A549 (cell line): ENCODE measurements around the gene CFAP157. TPM values are rescaled to one million over a fixed set of nuclear protein-coding genes. Genes with fewer than 3 reads are reported as not detected.

ENCODE experiments used
- ATAC-seq, 2 experiments: fragments of 200-7000 bp in 1 of 2; fragments of >200 bp in 1 of 2; cut with Nextera tagmentation in 1 of 2; cut with Tn5 transposase in 1 of 2; 3 replicates each; pipeline versions ENCODE4 v1.8.0 to v1.9.1; 2018 to 2020; ENCODE audit warnings: mild to moderate bottlenecking in 1 of 2, moderate library complexity in 1 of 2
- CTCF ChIA-PET: fragments of 300-600 bp; sonication (Branson Sonifier 250); formaldehyde crosslinking; extraction: SDS; loops from one replicate; lab custom pipeline; 2021; ENCODE audit warnings: antibody characterized with exemption, inconsistent platforms; lab: Yijun Ruan, JAX
- POLR2A ChIA-PET: fragments of 350-600 bp; formaldehyde crosslinking; extraction: SDS; loops from one replicate; lab custom pipeline; 2021; ENCODE audit warnings: antibody characterized with exemption, inconsistent platforms; lab: Yijun Ruan, JAX
- DNase-seq, 2 experiments: peaks; one replicate each; pipeline versions ENCODE4 v3.0.0 to v3.0.0-alpha.2; 2011 to 2016; ENCODE audit warnings: low read depth in 1 of 2, low spot score in 1 of 2
- FAIRE-seq: peaks from 2 replicates; lab custom pipeline; 2011; peaks lifted over from hg19 to GRCh38; lab: Jason Lieb, UNC
- H3K27ac ChIP-seq, 2 experiments: fragments of >200 bp; sonication (Bioruptor Twin); formaldehyde crosslinking; 3 replicates each; pipeline ENCODE4 v1.5.1; 2016 to 2017
- H3K4me1 ChIP-seq: fragments of >200 bp; sonication (Bioruptor Twin); formaldehyde crosslinking; 3 replicates; pipeline ENCODE4 v1.6.1; 2016
- H3K4me2 ChIP-seq: fragments of >200 bp; sonication (Bioruptor Twin); formaldehyde crosslinking; 3 replicates; pipeline ENCODE4 v1.6.1; 2016
- H3K4me3 ChIP-seq: fragments of >200 bp; sonication (Bioruptor Twin); formaldehyde crosslinking; 3 replicates; pipeline ENCODE4 v1.5.1; 2016
- H3K9me3 ChIP-seq: fragments of >200 bp; sonication (Bioruptor Twin); formaldehyde crosslinking; 3 replicates; pipeline ENCODE4 v1.6.1; 2016
- CEBPB ChIP-seq, 2 experiments: fragments of >200 bp in 1 of 2; sonication (Bioruptor Twin) in 1 of 2; formaldehyde crosslinking in 1 of 2; IDR thresholded peaks; 2 replicates each; pipeline ENCODE4 v1.6.1; 2012 to 2016
- FOSB ChIP-seq: fragments of 250-450 bp; sonication (Bioruptor Pico); IDR thresholded peaks from 2 replicates; pipeline ENCODE4 v1.5.0; 2020; ENCODE audit warnings: mild to moderate bottlenecking, moderate library complexity
- FOSL2 ChIP-seq, 2 experiments: fragments of 450-650 bp in 1 of 2; fragments of >200 bp in 1 of 2; sonication (Bioruptor Twin) in 1 of 2; formaldehyde crosslinking; IDR thresholded peaks; 2 replicates each; pipeline versions ENCODE4 v1.5.0 to v1.6.1; 2016 to 2020; ENCODE audit warnings: mild to moderate bottlenecking in 1 of 2, moderate library complexity in 1 of 2
- FOXS1 ChIP-seq: fragments of 250-450 bp; sonication (Bioruptor Pico); IDR thresholded peaks from 2 replicates; pipeline ENCODE4 v1.5.0; 2020; ENCODE audit warnings: mild to moderate bottlenecking, moderate library complexity
- HOXA7 ChIP-seq: fragments of 250-450 bp; sonication (Bioruptor Pico); IDR thresholded peaks from 2 replicates; pipeline ENCODE4 v1.5.0; 2020; ENCODE audit warnings: mild to moderate bottlenecking, moderate library complexity
- HOXB5 ChIP-seq: fragments of 250-450 bp; sonication (Bioruptor Pico); IDR thresholded peaks from 2 replicates; pipeline ENCODE4 v1.5.0; 2020; ENCODE audit warnings: mild to moderate bottlenecking, moderate library complexity
- JUN ChIP-seq, 2 experiments: fragments of >200 bp; sonication (Bioruptor Twin); formaldehyde crosslinking; IDR thresholded peaks; 2 replicates in 1 of 2; 3 replicates in 1 of 2; pipeline ENCODE4 v1.6.1; 2016 to 2017
- JUNB ChIP-seq: fragments of >200 bp; sonication (Bioruptor Twin); formaldehyde crosslinking; IDR thresholded peaks from 2 replicates; pipeline ENCODE4 v1.6.1; 2016
- KDM5A ChIP-seq: fragments of 200-600 bp; sonication (generic); IDR thresholded peaks from 2 replicates; pipeline ENCODE4 v1.6.1; 2016; ENCODE audit warnings: antibody characterized with exemption, mild to moderate bottlenecking
- MAFK ChIP-seq: fragments of 450-650 bp; IDR thresholded peaks from 2 replicates; pipeline ENCODE4 v1.6.1; 2014; ENCODE audit not compliant: partially characterized antibody
- MAZ ChIP-seq: fragments of 150-350 bp; IDR thresholded peaks from 2 replicates; pipeline ENCODE4 v1.6.1; 2014; ENCODE audit warnings: antibody characterized with exemption, low read depth, low read length, borderline replicate concordance
- NPAS2 ChIP-seq: fragments of 250-450 bp; sonication (Bioruptor Pico); IDR thresholded peaks from 2 replicates; pipeline ENCODE4 v1.8.0; 2022; ENCODE audit warnings: mild to moderate bottlenecking, moderate library complexity, borderline replicate concordance
- NR3C1 ChIP-seq: fragments of >200 bp; sonication (Bioruptor Twin); formaldehyde crosslinking; IDR thresholded peaks from 3 replicates; pipeline ENCODE4 v1.6.1; 2017
- POLR2A ChIP-seq: IDR thresholded peaks from 2 replicates; pipeline ENCODE4 v1.6.1; 2012; ENCODE audit warnings: mild to moderate bottlenecking, low read length
- POLR2AphosphoS2 ChIP-seq: conservative IDR thresholded peaks from 2 replicates; pipeline ENCODE4 v1.6.1; 2012; ENCODE audit warnings: low read length, improper control_type of control experiment, inconsistent platforms
- RARB ChIP-seq: fragments of 250-450 bp; sonication (Bioruptor Pico); IDR thresholded peaks from 2 replicates; pipeline ENCODE4 v1.8.0; 2021; ENCODE audit warnings: mild to moderate bottlenecking, moderate library complexity
- SMC3 ChIP-seq: fragments of >200 bp; sonication (Bioruptor Twin); formaldehyde crosslinking; IDR thresholded peaks from 3 replicates; pipeline ENCODE4 v1.6.1; 2018; ENCODE audit warnings: inconsistent platforms
- TP53 ChIP-seq: fragments of 250-450 bp; sonication (Bioruptor Pico); IDR thresholded peaks from 2 replicates; pipeline ENCODE4 v1.5.0; 2021; ENCODE audit warnings: mild to moderate bottlenecking, moderate library complexity
- ZC3H11A ChIP-seq: fragments of 450-650 bp; IDR thresholded peaks from 2 replicates; pipeline ENCODE4 v1.6.1; 2014; ENCODE audit warnings: antibody characterized with exemption, mild to moderate bottlenecking
- ZFP36 ChIP-seq: fragments of 450-650 bp; IDR thresholded peaks from 2 replicates; pipeline ENCODE4 v1.6.1; 2014; ENCODE audit warnings: borderline replicate concordance; ENCODE audit not compliant: partially characterized antibody
- ZSCAN20 ChIP-seq: fragments of 250-450 bp; sonication (Bioruptor Pico); IDR thresholded peaks from 2 replicates; pipeline ENCODE4 v1.8.0; 2022; ENCODE audit warnings: mild to moderate bottlenecking, moderate library complexity
- WGBS: methylation state at CpG from one replicate; pipeline ENCODE4 v1.1.6; 2017; ENCODE audit errors: missing lambda C conversion rate; 5-methylcytosine and 5-hydroxymethylcytosine counted together
- polyA plus RNA-seq, 4 experiments: library from polyadenylated mRNA; depleted of rRNA in 3 of 4; stranded (reverse); fragments of >200 nt; fragmentation: RNase III in 1 of 4; extraction: RNeasy Plus Mini Kit Qiagen cat#74134 plus additional on column Dnase treatment in 1 of 4; gene quantifications; 2 replicates in 3 of 4; 3 replicates in 1 of 4; pipeline ENCODE4 v1.2.3, GENCODE V29; 2011 to 2017
- TF ChIP-seq, protein P1 (sequence below): fragments of 250-450 bp; sonication (Bioruptor Pico); IDR thresholded peaks from 2 replicates; pipeline ENCODE4 v1.5.0; 2020; ENCODE audit warnings: low read depth, mild to moderate bottlenecking, moderate library complexity
- TF ChIP-seq, protein P2 (sequence below): fragments of 250-450 bp; sonication (Bioruptor Pico); IDR thresholded peaks from 2 replicates; pipeline ENCODE4 v1.5.0; 2021; ENCODE audit warnings: mild to moderate bottlenecking, moderate library complexity, borderline replicate concordance
- TF ChIP-seq, protein P3 (sequence below): IDR thresholded peaks from 2 replicates; pipeline ENCODE4 v1.6.1; 2012
- TF ChIP-seq, protein P4 (sequence below): fragments of 200-600 bp; sonication (generic); IDR thresholded peaks from 2 replicates; pipeline ENCODE4 v1.6.1; 2016; ENCODE audit warnings: antibody characterized with exemption, mild to moderate bottlenecking, moderate library complexity

The CFAP157 gene
- polyA plus RNA-seq, 2 of the 4 experiments (the other 2 are of a cell fraction) = 0.04 TPM

DNA sequence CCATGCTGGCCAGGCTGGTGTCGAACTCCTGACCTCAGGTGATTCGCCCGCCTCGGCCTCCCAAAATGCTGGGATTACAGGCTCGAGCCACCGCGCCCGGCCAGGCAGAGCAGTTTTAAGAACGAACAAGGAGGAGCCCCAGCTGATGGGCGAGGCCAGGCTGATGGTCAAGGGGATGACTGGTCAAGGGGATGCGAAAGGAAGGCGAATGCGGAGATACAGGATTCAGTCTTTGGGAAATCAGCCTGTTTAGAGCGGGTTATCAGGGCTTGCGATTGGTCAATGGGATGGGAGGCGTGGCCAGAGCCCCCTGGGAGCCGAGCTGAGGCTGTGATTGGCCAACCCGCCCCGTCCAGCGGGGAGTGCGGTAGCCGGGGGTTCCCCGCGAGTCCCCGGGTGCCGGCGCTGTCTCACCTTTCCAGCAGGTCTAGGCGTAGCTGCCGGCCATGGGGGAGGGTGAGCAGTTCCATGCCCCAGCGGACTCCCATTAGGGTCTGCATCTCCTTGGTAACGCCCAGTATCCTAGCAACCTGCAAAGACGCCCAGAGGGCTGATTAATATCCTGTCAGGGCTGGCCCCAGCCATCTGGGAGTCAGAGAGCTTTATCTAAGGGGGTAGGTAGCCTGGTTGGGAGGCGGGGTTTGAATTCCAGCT lies 35.8 kb downstream of the CFAP157 start:
- Histone ChIP-seq H3K4me3 (peak overlapping the region; percentile 42), H3K27ac (peak overlapping the region; percentile 6 to 71; a peak in 4 of 6 replicates), H3K4me1 (peaks cover 31% of the 10 kb centered on the region), H3K4me2 (peak overlapping the region; percentile 89), H3K9me3 (no peaks in the 10 kb centered on the region)
- ChIA-PET POLR2A (interaction anchor here (1.1 kb wide), 1 partner anchor 29 kb away, joined by 3 read pairs; no protein-coding TSS in a partner anchor), CTCF (interaction anchor here (1.0 to 9.6 kb wide), 10 partner anchors 8 to 178 kb away, joined by 3 to 114 read pairs (median 6); partner anchors contain the start of gene CDK9)
- TF ChIP-seq HOXA7 (CRISPR knock-in tag) (no peak), HOXB5 (peak; percentile 98), FOSB (CRISPR knock-in tag) (no peak), RARB (CRISPR knock-in tag) (no peak), KDM5A (no peak)
- TF ChIP-seq, protein P1, sequence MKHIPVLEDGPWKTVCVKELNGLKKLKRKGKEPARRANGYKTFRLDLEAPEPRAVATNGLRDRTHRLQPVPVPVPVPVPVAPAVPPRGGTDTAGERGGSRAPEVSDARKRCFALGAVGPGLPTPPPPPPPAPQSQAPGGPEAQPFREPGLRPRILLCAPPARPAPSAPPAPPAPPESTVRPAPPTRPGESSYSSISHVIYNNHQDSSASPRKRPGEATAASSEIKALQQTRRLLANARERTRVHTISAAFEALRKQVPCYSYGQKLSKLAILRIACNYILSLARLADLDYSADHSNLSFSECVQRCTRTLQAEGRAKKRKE (CRISPR knock-in tag) = no peak
- TF ChIP-seq, protein P2, sequence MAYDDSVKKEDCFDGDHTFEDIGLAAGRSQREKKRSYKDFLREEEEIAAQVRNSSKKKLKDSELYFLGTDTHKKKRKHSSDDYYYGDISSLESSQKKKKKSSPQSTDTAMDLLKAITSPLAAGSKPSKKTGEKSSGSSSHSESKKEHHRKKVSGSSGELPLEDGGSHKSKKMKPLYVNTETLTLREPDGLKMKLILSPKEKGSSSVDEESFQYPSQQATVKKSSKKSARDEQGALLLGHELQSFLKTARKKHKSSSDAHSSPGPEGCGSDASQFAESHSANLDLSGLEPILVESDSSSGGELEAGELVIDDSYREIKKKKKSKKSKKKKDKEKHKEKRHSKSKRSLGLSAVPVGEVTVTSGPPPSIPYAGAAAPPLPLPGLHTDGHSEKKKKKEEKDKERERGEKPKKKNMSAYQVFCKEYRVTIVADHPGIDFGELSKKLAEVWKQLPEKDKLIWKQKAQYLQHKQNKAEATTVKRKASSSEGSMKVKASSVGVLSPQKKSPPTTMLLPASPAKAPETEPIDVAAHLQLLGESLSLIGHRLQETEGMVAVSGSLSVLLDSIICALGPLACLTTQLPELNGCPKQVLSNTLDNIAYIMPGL (CRISPR knock-in tag) = no peak
- TF ChIP-seq, protein P3, sequence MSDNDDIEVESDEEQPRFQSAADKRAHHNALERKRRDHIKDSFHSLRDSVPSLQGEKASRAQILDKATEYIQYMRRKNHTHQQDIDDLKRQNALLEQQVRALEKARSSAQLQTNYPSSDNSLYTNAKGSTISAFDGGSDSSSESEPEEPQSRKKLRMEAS = 0 out of 2 replicates have a peak, but pooled peaks have one; percentile 38
- peak; percentile 73 to 87 for ATAC-seq
- WGBS = 7% methylated on average over 33 of the region's 33 CpGs
- no peak for FAIRE-seq
- DNase-seq = peak; percentile 88 to 94

DNA sequence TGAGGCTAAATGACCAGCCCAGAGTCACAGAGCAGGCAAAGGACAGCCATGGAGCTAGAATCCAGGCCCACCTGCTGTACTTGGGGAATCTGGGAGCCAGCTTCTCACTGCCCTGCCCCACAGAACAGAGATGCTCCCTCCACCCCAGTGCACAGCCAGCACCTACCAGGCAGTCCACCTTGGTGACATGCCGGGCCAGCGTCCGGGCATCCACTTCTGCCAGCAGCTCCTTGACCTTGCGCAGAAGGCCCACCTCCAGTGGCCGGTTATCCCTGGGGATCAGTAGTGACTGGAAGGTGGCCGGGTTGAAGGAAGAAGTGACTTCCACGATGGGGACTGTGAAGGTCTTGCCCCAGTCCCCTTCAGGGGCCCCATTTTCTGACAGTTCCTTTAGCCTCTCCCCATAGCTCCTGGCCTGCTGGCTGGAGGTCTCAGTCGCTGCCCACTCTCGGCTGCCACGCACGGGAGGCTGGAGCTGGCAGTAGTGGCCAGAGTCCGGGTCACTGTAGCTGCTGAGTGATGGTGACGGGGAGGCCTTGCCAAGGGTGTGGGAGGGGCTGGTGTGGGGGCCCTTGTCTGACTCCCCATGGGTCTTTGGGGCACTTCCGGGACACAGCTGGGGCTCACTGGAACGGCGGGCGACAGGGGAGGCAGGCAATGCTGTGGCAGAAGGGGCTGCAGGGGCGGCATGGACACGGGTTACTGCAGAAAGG lies 37.8 kb downstream of the CFAP157 start:
- TF ChIP-seq, protein P4, sequence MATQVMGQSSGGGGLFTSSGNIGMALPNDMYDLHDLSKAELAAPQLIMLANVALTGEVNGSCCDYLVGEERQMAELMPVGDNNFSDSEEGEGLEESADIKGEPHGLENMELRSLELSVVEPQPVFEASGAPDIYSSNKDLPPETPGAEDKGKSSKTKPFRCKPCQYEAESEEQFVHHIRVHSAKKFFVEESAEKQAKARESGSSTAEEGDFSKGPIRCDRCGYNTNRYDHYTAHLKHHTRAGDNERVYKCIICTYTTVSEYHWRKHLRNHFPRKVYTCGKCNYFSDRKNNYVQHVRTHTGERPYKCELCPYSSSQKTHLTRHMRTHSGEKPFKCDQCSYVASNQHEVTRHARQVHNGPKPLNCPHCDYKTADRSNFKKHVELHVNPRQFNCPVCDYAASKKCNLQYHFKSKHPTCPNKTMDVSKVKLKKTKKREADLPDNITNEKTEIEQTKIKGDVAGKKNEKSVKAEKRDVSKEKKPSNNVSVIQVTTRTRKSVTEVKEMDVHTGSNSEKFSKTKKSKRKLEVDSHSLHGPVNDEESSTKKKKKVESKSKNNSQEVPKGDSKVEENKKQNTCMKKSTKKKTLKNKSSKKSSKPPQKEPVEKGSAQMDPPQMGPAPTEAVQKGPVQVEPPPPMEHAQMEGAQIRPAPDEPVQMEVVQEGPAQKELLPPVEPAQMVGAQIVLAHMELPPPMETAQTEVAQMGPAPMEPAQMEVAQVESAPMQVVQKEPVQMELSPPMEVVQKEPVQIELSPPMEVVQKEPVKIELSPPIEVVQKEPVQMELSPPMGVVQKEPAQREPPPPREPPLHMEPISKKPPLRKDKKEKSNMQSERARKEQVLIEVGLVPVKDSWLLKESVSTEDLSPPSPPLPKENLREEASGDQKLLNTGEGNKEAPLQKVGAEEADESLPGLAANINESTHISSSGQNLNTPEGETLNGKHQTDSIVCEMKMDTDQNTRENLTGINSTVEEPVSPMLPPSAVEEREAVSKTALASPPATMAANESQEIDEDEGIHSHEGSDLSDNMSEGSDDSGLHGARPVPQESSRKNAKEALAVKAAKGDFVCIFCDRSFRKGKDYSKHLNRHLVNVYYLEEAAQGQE = no peak
- CTCF ChIA-PET = interaction anchor here (0.6 to 9.6 kb wide), 12 partner anchors 10 to 176 kb away, joined by 3 to 114 read pairs (median 10); partner anchors contain the start of genes CDK9, ST6GALNAC4 and TOR2A
- 81% methylated on average over 18 of the region's 19 CpGs for WGBS

DNA sequence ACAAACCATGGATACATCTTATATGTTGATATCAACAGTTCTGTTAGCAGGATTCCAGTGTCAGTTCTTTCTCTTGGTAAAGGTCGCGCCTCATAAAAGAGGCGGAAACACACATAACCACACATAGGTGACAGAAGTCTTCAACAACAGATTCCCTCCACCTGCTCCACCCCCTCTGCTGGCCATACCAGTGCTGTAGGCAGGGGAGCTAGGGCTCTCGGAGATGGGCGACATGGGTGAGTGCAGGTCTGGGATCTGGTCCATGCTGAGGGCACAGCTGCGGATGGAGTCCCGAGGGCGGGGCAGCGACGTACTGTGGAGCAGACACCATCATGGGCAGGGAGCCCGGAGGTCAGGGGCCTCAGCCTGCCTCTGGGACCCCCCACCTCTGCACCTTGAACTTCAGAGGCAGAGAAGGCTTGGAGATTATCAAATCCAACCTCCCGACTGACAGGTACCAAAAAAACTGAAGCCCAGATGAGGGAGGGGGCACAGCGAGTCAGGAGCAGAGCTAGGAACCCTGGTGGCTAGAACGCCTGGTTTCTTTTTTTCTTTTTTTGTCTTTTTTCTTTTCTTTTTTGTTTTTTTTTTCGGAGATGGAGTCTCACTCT lies 40.3 kb downstream of the CFAP157 start:
- POLR2A ChIA-PET = no interaction called here
- TF ChIP-seq NR3C1 (no peak), FOXS1 (CRISPR knock-in tag) (no peak), POLR2AphosphoS2 (no peak), TP53 (CRISPR knock-in tag) (no peak), FOSB (CRISPR knock-in tag) (no peak), CEBPB (IDR thresholded peaks at IDR 0.05) (no peak), SMC3 (no peak), ZC3H11A (no peak), JUNB (no peak), POLR2A (no peak), FOSL2 (IDR thresholded peaks at IDR 0.05) (no peak), FOSL2 (CRISPR knock-in tag; IDR thresholded peaks at IDR 0.05) (no peak), MAZ (no peak), ZSCAN20 (CRISPR knock-in tag) (no peak), HOXB5 (no peak), MAFK (no peak), NPAS2 (no peak), JUN (IDR thresholded peaks at IDR 0.05) (no peak), ZFP36 (no peak)

More for the DNA sequence above, 37.8 kb downstream of the CFAP157 start:
- DNase-seq (no peak), FAIRE-seq (no peak), ATAC-seq (no peak)
- no peak overlapping the region for H3K27ac ChIP-seq
- no peaks in the 10 kb centered on the region for H3K9me3 ChIP-seq
- peaks cover 31% of the 10 kb centered on the region for H3K4me1 ChIP-seq
- no peak overlapping the region for H3K4me3 ChIP-seq
- POLR2A ChIA-PET = interaction anchor here (0.6 to 1.3 kb wide), 2 partner anchors 41 to 324 kb away, joined by 3 to 4 read pairs; partner anchors contain the start of gene CDK9
- no peak overlapping the region for H3K4me2 ChIP-seq

More for the DNA sequence above, 40.3 kb downstream of the CFAP157 start:
- WGBS = 46% methylated on average over 11 of the region's 15 CpGs
- FAIRE-seq (no peak), ATAC-seq (no peak), DNase-seq (no peak)
- no peaks in the 10 kb centered on the region for H3K9me3 ChIP-seq
- H3K4me3 ChIP-seq = no peak overlapping the region
- H3K27ac ChIP-seq = no peak overlapping the region
- no peak overlapping the region for H3K4me2 ChIP-seq
- peaks cover 8% of the 10 kb centered on the region for H3K4me1 ChIP-seq
- CTCF ChIA-PET = interaction anchor here (0.6 to 7.5 kb wide), 9 partner anchors 12 to 176 kb away, joined by 3 to 55 read pairs (median 3); partner anchors contain the start of genes SH2D3C and TOR2A
